ENCODE results near the gene ABCA10. TPM values are rescaled to one million over a fixed set of nuclear protein-coding genes. Genes with fewer than 3 reads are reported as not detected.

Gene ABCA10
- total and polyA plus RNA-seq, 2 of the 13 experiments (the other 11 are each of a cell fraction or from before 2014, with no cell fraction given), result 0.02 to 0.08 TPM

GRCh38 chr17:69220098-69220497 lies 8.5 kb downstream of the ABCA10 start:
- Histone ChIP-seq H4K20me1 (ENCODE audit: insufficient read depth, low read length) (no peaks in the 10 kb centered on the region), H3K9ac (ENCODE audit: insufficient read depth, low read depth, low read length) (no peak overlapping the region), H3K27ac (ENCODE audit: extremely low read length, insufficient read depth, low read length) (no peak overlapping the region), H3K9me3 (ENCODE audit: low read length) (no peaks in the 10 kb centered on the region), H2AFZ (ENCODE audit: low read length) (no peak overlapping the region), H3K36me3 (replicated peaks in 1 of 2; ENCODE audit: control insufficient read depth in 1 of 2, insufficient read depth in 2 of 2, low read length in 2 of 2) (no peaks in the 10 kb centered on the region), H3K27me3 (ENCODE audit: control insufficient read depth in 1 of 2, insufficient read depth in 2 of 2, low read length in 2 of 2) (no peaks in the 10 kb centered on the region), H3K4me3 (replicated peaks in 1 of 3; ENCODE audit: insufficient read depth in 1 of 3, low read depth in 2 of 3, low read length in 3 of 3) (no peak overlapping the region), H3K79me2 (ENCODE audit: insufficient read depth, low read length) (no peaks in the 10 kb centered on the region), H3K4me2 (ENCODE audit: low read depth, low read length) (0 out of 2 replicates have a peak overlapping the region, but pooled peaks have one; percentile 8), H3K4me1 (ENCODE audit: insufficient read depth, low read length) (peaks cover 37% of the 10 kb centered on the region)
- in situ Hi-C loops (cut with HindIII; ENCODE audit: extremely low pct_ligation_motif_present, low pct_unique_long_range_greater_than_20kb), result no loop called here
- BruUV-seq (replicated peaks), result no TSS peak
- intact Hi-C loops (cut with micrococcal nuclease; ENCODE audit: unreplicated experiment), result loop anchor here (10.0 kb wide), 1 partner anchor 1295 kb away; no protein-coding TSS in a partner anchor
- 0% methylated on average over 1 of the region's 1 CpG for WGBS (ENCODE audit: low lambda C conversion rate)
- ATAC-seq, result no peak
- DNase-seq (ENCODE audit: low spot score), result peak; percentile 24
- POLR2A ChIA-PET, result no interaction called here
- CTCF ChIA-PET (ENCODE audit: low intra/inter-chr PET ratio, low total read pairs), result no interaction called here
- no peak for FAIRE-seq
- TF ChIP-seq ARID5B (CRISPR knock-in tag; IDR thresholded peaks at IDR 0.05) (peak; percentile 74), ZNF10 (CRISPR knock-in tag; IDR thresholded peaks at IDR 0.05; ENCODE audit: borderline replicate concordance, low read depth) (no peak), SOX13 (IDR thresholded peaks at IDR 0.05) (no peak), SOX13 (CRISPR knock-in tag; conservative IDR thresholded peaks at IDR 0.05 in 1 of 2, IDR thresholded peaks at IDR 0.05 in 1 of 2) (peak in 1 of 2 experiments; percentile 53; a peak in 2 of 4 replicates), THAP11 (CRISPR knock-in tag; IDR thresholded peaks at IDR 0.05) (0 out of 2 replicates have a peak, but pooled peaks have one; percentile 22), NCOA2 (CRISPR knock-in tag; IDR thresholded peaks at IDR 0.05) (peak; percentile 20; the same call in 1 of the 2 replicates), ZNF12 (CRISPR knock-in tag; IDR thresholded peaks at IDR 0.05) (no peak), ZNF781 (CRISPR knock-in tag; IDR thresholded peaks at IDR 0.05; ENCODE audit: borderline replicate concordance, not compliant biosample characterization) (no peak), ISL2 (CRISPR knock-in tag; IDR thresholded peaks at IDR 0.05) (peak; percentile 60; the same call in 1 of the 2 replicates), FOXA3 (CRISPR knock-in tag; IDR thresholded peaks at IDR 0.05) (peak; percentile 41; the same call in 1 of the 2 replicates), HMG20A (CRISPR knock-in tag; IDR thresholded peaks at IDR 0.05; ENCODE audit: borderline replicate concordance) (peak; percentile 24; the same call in 1 of the 2 replicates), FOXP1 (IDR thresholded peaks at IDR 0.05) (no peak), FOXP1 (CRISPR knock-in tag; IDR thresholded peaks at IDR 0.05) (peak; percentile 71; the same call in 1 of the 2 replicates), NKX3-1 (CRISPR knock-in tag; IDR thresholded peaks at IDR 0.05) (no peak), GATAD2A (CRISPR knock-in tag; IDR thresholded peaks at IDR 0.05) (peak; percentile 66)
- TF ChIP-seq, protein P1, sequence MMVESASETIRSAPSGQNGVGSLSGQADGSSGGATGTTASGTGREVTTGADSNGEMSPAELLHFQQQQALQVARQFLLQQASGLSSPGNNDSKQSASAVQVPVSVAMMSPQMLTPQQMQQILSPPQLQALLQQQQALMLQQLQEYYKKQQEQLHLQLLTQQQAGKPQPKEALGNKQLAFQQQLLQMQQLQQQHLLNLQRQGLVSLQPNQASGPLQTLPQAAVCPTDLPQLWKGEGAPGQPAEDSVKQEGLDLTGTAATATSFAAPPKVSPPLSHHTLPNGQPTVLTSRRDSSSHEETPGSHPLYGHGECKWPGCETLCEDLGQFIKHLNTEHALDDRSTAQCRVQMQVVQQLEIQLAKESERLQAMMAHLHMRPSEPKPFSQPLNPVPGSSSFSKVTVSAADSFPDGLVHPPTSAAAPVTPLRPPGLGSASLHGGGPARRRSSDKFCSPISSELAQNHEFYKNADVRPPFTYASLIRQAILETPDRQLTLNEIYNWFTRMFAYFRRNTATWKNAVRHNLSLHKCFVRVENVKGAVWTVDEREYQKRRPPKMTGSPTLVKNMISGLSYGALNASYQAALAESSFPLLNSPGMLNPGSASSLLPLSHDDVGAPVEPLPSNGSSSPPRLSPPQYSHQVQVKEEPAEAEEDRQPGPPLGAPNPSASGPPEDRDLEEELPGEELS (CRISPR knock-in tag; IDR thresholded peaks at IDR 0.05), result peak; percentile 51; the same call in 1 of the 2 replicates
- TF ChIP-seq, protein P2, sequence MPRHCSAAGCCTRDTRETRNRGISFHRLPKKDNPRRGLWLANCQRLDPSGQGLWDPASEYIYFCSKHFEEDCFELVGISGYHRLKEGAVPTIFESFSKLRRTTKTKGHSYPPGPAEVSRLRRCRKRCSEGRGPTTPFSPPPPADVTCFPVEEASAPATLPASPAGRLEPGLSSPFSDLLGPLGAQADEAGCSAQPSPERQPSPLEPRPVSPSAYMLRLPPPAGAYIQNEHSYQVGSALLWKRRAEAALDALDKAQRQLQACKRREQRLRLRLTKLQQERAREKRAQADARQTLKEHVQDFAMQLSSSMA (CRISPR knock-in tag; IDR thresholded peaks at IDR 0.05), result no peak
